PFSK-1 (cell line): Measurements from ENCODE around the gene ABCC2.

Experiments
- FOXP2 ChIP-seq: optimal IDR thresholded peaks from 2 replicates; pipeline ENCODE3; 2011; ENCODE audit warnings: borderline replicate concordance, control low read depth, inconsistent platforms; ENCODE audit not compliant: insufficient read depth; ENCODE audit errors: extremely low read length, extremely low read depth
- POLR2AphosphoS5 ChIP-seq: IDR thresholded peaks from 2 replicates; pipeline ENCODE4 v1.6.1; 2012; ENCODE audit warnings: low read depth, mild to moderate bottlenecking, control low read depth, low read length, moderate library complexity
- SIN3A ChIP-seq: IDR thresholded peaks from 2 replicates; pipeline ENCODE4 v1.6.1; 2012; ENCODE audit warnings: mild to moderate bottlenecking, low read length, moderate library complexity, borderline replicate concordance; ENCODE audit not compliant: insufficient read depth
- TAF1 ChIP-seq: IDR thresholded peaks from 2 replicates; pipeline ENCODE4 v1.6.1; 2012; ENCODE audit warnings: low read length, control low read depth, borderline replicate concordance; ENCODE audit not compliant: insufficient read depth
- TF ChIP-seq, protein P1 (sequence below), 2 experiments: IDR thresholded peaks; 2 replicates each; pipeline versions ENCODE4 v1.6.1 to v1.8.0; 2011 to 2012; ENCODE audit warnings: low read depth in 2 of 2, low read length in 2 of 2, control low read depth in 1 of 2, inconsistent platforms in 1 of 2, mild to moderate bottlenecking in 1 of 2, moderate library complexity in 1 of 2; ENCODE audit not compliant: insufficient read depth in 1 of 2

DNA sequence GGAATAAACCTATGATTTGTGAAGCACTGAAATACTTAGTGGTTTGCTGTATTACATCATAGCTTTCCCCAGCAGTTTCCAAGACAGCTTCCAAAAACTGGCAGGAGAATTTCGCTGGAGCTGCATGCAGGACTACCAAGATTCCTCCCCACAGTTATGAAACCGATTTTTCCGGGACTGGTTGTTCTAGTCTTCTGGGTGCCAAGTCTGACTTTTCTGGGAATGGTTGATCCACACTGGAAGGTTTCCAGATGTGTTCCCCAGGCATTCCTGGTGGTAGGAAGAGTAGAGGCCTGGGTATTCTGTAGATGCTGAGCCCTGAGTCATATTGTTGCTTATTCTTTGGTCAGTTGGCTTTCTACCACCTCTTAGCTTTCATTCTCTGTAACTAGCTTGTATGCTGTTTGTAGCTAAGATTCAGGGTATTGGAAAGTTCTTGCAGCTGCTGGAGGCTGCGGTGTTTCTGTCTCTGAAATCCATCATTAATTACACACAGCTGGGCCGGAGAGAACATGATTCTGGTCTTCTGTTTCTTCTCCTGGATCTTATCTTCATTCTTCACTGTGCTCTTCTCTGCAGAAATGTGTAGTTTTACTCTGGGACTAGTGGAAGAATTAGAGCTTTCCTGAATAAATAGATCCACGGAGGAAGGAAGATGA, 6.3 kb downstream of the ABCC2 start:
- TF ChIP-seq POLR2AphosphoS5: no peak
- TF ChIP-seq, protein P1, sequence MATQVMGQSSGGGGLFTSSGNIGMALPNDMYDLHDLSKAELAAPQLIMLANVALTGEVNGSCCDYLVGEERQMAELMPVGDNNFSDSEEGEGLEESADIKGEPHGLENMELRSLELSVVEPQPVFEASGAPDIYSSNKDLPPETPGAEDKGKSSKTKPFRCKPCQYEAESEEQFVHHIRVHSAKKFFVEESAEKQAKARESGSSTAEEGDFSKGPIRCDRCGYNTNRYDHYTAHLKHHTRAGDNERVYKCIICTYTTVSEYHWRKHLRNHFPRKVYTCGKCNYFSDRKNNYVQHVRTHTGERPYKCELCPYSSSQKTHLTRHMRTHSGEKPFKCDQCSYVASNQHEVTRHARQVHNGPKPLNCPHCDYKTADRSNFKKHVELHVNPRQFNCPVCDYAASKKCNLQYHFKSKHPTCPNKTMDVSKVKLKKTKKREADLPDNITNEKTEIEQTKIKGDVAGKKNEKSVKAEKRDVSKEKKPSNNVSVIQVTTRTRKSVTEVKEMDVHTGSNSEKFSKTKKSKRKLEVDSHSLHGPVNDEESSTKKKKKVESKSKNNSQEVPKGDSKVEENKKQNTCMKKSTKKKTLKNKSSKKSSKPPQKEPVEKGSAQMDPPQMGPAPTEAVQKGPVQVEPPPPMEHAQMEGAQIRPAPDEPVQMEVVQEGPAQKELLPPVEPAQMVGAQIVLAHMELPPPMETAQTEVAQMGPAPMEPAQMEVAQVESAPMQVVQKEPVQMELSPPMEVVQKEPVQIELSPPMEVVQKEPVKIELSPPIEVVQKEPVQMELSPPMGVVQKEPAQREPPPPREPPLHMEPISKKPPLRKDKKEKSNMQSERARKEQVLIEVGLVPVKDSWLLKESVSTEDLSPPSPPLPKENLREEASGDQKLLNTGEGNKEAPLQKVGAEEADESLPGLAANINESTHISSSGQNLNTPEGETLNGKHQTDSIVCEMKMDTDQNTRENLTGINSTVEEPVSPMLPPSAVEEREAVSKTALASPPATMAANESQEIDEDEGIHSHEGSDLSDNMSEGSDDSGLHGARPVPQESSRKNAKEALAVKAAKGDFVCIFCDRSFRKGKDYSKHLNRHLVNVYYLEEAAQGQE (IDR thresholded peaks at IDR 0.05; ENCODE audit: insufficient read depth in 1 of 2, low read depth in 2 of 2, low read length in 2 of 2): no peak
- TF ChIP-seq SIN3A: no peak
- TF ChIP-seq TAF1: no peak
- TF ChIP-seq FOXP2: no peak
